H7 (cell line): ENCODE results near the gene TPO. TPM values are rescaled to one million over a fixed set of nuclear protein-coding genes. Genes with fewer than 3 reads are reported as not detected.

Experiments
- DNase-seq: peaks from one replicate; pipeline ENCODE4 v3.0.0; 2012
- H3K27me3 ChIP-seq: 2 replicates; pipeline ENCODE4 v1.6.0; 2011; ENCODE audit warnings: mild to moderate bottlenecking, low read length; ENCODE audit not compliant: control insufficient read depth, insufficient read depth
- H3K36me3 ChIP-seq: replicated peaks from 2 replicates; pipeline ENCODE4 v1.5.1; 2011; ENCODE audit warnings: low read length; ENCODE audit not compliant: control insufficient read depth, insufficient read depth
- H3K4me3 ChIP-seq: 2 replicates; pipeline ENCODE4 v1.5.1; 2011; ENCODE audit warnings: low read depth, mild to moderate bottlenecking, control low read depth, low read length, moderate library complexity; ENCODE audit not compliant: insufficient read depth
- total RNA-seq: library from RNA; depleted of rRNA; stranded (reverse); fragments of >200 nt; shearing (Covaris generic); gene quantifications from 2 replicates; pipeline ENCODE4 v1.2.3, GENCODE V29; 2014

TPO gene
- total RNA-seq, 1 experiment from 2014 or later = not detected

GRCh38 chr2:1448009-1448408 is 34.7 kb downstream of the TPO start:
- H3K36me3 ChIP-seq = no peaks in the 10 kb centered on the region
- no peak for DNase-seq
- no peaks in the 10 kb centered on the region for H3K27me3 ChIP-seq
- H3K4me3 ChIP-seq = no peak overlapping the region

- Histone ChIP-seq H3K4me3 (no peak overlapping the region), H3K36me3 (no peaks in the 10 kb centered on the region), H3K27me3 (no peaks in the 10 kb centered on the region)
- DNase-seq = peak; percentile 20
Measured at GRCh38 chr2:1450915-1451314, 37.7 kb downstream of the TPO start.

GRCh38 chr2:1451422-1451821 is 38.2 kb downstream of the TPO start:
- Histone ChIP-seq H3K27me3 (no peaks in the 10 kb centered on the region), H3K4me3 (no peak overlapping the region), H3K36me3 (no peaks in the 10 kb centered on the region)
- no peak for DNase-seq

GRCh38 chr2:1453561-1453960 is 40.3 kb downstream of the TPO start:
- Histone ChIP-seq H3K4me3 (no peak overlapping the region), H3K36me3 (no peaks in the 10 kb centered on the region), H3K27me3 (no peaks in the 10 kb centered on the region)
- no peak for DNase-seq

- DNase-seq = no peak
- Histone ChIP-seq H3K36me3 (no peaks in the 10 kb centered on the region), H3K27me3 (no peaks in the 10 kb centered on the region), H3K4me3 (no peak overlapping the region)
Measured at GRCh38 chr2:1454346-1454745, 41.1 kb downstream of the TPO start.

GRCh38 chr2:1455466-1455865 is 42.2 kb downstream of the TPO start:
- H3K36me3 ChIP-seq = no peaks in the 10 kb centered on the region
- DNase-seq = no peak
- H3K4me3 ChIP-seq = no peak overlapping the region
- no peaks in the 10 kb centered on the region for H3K27me3 ChIP-seq

GRCh38 chr2:1458432-1458831 is 45.2 kb downstream of the TPO start:
- no peak overlapping the region for H3K4me3 ChIP-seq
- no peaks in the 10 kb centered on the region for H3K27me3 ChIP-seq
- H3K36me3 ChIP-seq = no peaks in the 10 kb centered on the region
- DNase-seq = no peak

- DNase-seq = peak; percentile 17
- H3K36me3 ChIP-seq = no peaks in the 10 kb centered on the region
- no peaks in the 10 kb centered on the region for H3K27me3 ChIP-seq
- no peak overlapping the region for H3K4me3 ChIP-seq
Measured at GRCh38 chr2:1459727-1460126, 46.5 kb downstream of the TPO start.

GRCh38 chr2:1460851-1461418 is 47.7 kb downstream of the TPO start:
- DNase-seq = peak; percentile 21
- Histone ChIP-seq H3K36me3 (no peaks in the 10 kb centered on the region), H3K4me3 (no peak overlapping the region), H3K27me3 (no peaks in the 10 kb centered on the region)

- no peaks in the 10 kb centered on the region for H3K27me3 ChIP-seq
- peak; percentile 32 for DNase-seq
- H3K4me3 ChIP-seq = no peak overlapping the region
- no peaks in the 10 kb centered on the region for H3K36me3 ChIP-seq
Measured at GRCh38 chr2:1461507-1462390, 48.5 kb downstream of the TPO start.

- no peaks in the 10 kb centered on the region for H3K27me3 ChIP-seq
- no peaks in the 10 kb centered on the region for H3K36me3 ChIP-seq
- H3K4me3 ChIP-seq = no peak overlapping the region
- no peak for DNase-seq
Measured at GRCh38 chr2:1462994-1463393, 49.7 kb downstream of the TPO start.

- DNase-seq = peak; percentile 9
- H3K4me3 ChIP-seq = no peak overlapping the region
- no peaks in the 10 kb centered on the region for H3K36me3 ChIP-seq
- no peaks in the 10 kb centered on the region for H3K27me3 ChIP-seq
Measured at GRCh38 chr2:1472350-1472749, 59.1 kb downstream of the TPO start.

- H3K36me3 ChIP-seq = no peaks in the 10 kb centered on the region
- H3K27me3 ChIP-seq = no peaks in the 10 kb centered on the region
- DNase-seq = peak; percentile 44
- no peak overlapping the region for H3K4me3 ChIP-seq
Measured at GRCh38 chr2:1476617-1477195, 63.4 kb downstream of the TPO start.

- no peak overlapping the region for H3K4me3 ChIP-seq
- peak; percentile 54 for DNase-seq
- H3K27me3 ChIP-seq = no peaks in the 10 kb centered on the region
- H3K36me3 ChIP-seq = no peaks in the 10 kb centered on the region
Measured at GRCh38 chr2:1477196-1478040, 64.2 kb downstream of the TPO start.
